Natural killer cell treated with Interleukin-12 subunit alpha and Interleukin-12 subunit beta and Interleukin-15 and Interleukin-18, amount 100 ng/mL, for 72 hours (primary cell): Measurements from ENCODE around the gene PCDHA6. TPM values are rescaled to one million over a fixed set of nuclear protein-coding genes. Genes with fewer than 3 reads are reported as not detected.
"Not testable (repeated sequence)": the region's sequence is repeated elsewhere in the genome, so short reads cannot be mapped to it uniquely, and the experiment has no call there.

ENCODE experiments used
- ATAC-seq, 2 donors: fragments of 150-1000 bp; cut with Tn5 transposase in 1 of 2; sonication (Bioruptor Pico), chemical (Tn5 transposase) in 1 of 2; 2 replicates each; pipeline ENCODE4 v1.10.0; 2021
- DNase-seq: peaks from one replicate; pipeline ENCODE4 v3.0.0; 2022; ENCODE audit warnings: low spot score
- H3K27ac Mint-ChIP-seq, 2 donors: 1 replicate in 1 of 2; 2 replicates in 1 of 2; pipeline ENCODE4 v1.8.0; 2022; ENCODE audit warnings: mixed read lengths in 2 of 2, mild to moderate bottlenecking in 1 of 2, moderate library complexity in 1 of 2
- H3K27me3 Mint-ChIP-seq, 2 donors: 1 replicate in 1 of 2; 2 replicates in 1 of 2; pipeline ENCODE4 v1.8.0; 2022; ENCODE audit warnings: mixed read lengths in 2 of 2
- H3K36me3 Mint-ChIP-seq: one replicate; pipeline ENCODE4 v1.8.0; 2022; ENCODE audit warnings: mixed read lengths
- H3K4me1 Mint-ChIP-seq, 2 donors: 1 replicate in 1 of 2; 2 replicates in 1 of 2; pipeline ENCODE4 v1.8.0; 2022; ENCODE audit warnings: low read depth in 2 of 2, mixed read lengths in 2 of 2, mild to moderate bottlenecking in 1 of 2
- H3K4me3 Mint-ChIP-seq: one replicate; pipeline ENCODE4 v1.8.0; 2022; ENCODE audit warnings: mixed read lengths
- H3K9me3 Mint-ChIP-seq: 2 replicates; pipeline ENCODE4 v1.8.0; 2022; ENCODE audit warnings: mixed read lengths
- total RNA-seq, 2 donors: library from RNA; stranded (reverse); gene quantifications; one replicate each; pipeline ENCODE4 v1.2.3, GENCODE V29; 2022

The PCDHA6 gene
- total RNA-seq, 2 donors from 2014 or later, result not detected

GRCh38 chr5:140833993-140834392 is 6.2 kb downstream of the PCDHA6 start, which contains the start of gene PCDHA7:
Gene PCDHA7 (plus strand): TSS chr5:140834269. CDS start chr5:140834384, 115 bp downstream.
- no peak for ATAC-seq
- Mint-ChIP-seq H3K27ac (no peak within 1 kb of the TSS), H3K27me3 (peaks cover 6 to 9% of the 10 kb centered on the region in 2 donors), H3K4me1 (no peaks in the 10 kb centered on the region), H3K36me3 (peaks cover 6% of the 10 kb centered on the region), H3K4me3 (no peak within 1 kb of the TSS), H3K9me3 (peaks cover 3% of the 10 kb centered on the region)
- DNase-seq, result no peak

- H3K36me3 Mint-ChIP-seq, DNase-seq, H3K27ac Mint-ChIP-seq, ATAC-seq, H3K4me1 Mint-ChIP-seq, H3K4me3 Mint-ChIP-seq, H3K27me3 Mint-ChIP-seq, H3K9me3 Mint-ChIP-seq: not testable (repeated sequence)
These were observed 6.8 kb downstream of the PCDHA6 start for GRCh38 chr5:140834439-140835008.

- no peak overlapping the region for H3K4me3 Mint-ChIP-seq
- H3K27me3 Mint-ChIP-seq, result peaks cover 9 to 17% of the 10 kb centered on the region in 2 donors
- H3K27ac Mint-ChIP-seq, result no peak overlapping the region
- H3K4me1 Mint-ChIP-seq, result no peaks in the 10 kb centered on the region
- DNase-seq (no peak), ATAC-seq (no peak)
- peaks cover 15% of the 10 kb centered on the region for H3K36me3 Mint-ChIP-seq
- H3K9me3 Mint-ChIP-seq, result peaks cover 11% of the 10 kb centered on the region
These were observed 8.1 kb downstream of the PCDHA6 start for GRCh38 chr5:140835622-140836510.

- Mint-ChIP-seq H3K9me3 (peaks cover 7% of the 10 kb centered on the region), H3K4me1 (no peaks in the 10 kb centered on the region), H3K36me3 (peaks cover 13% of the 10 kb centered on the region), H3K27me3 (peaks cover 0 to 17% of the 10 kb centered on the region in 2 donors), H3K4me3 (no peak within 1 kb of the TSS), H3K27ac (no peak within 1 kb of the TSS)
- DNase-seq (no peak), ATAC-seq (no peak)
These were observed 13.5 kb downstream of the PCDHA6 start, which contains the start of gene PCDHA8 for GRCh38 chr5:140840978-140841962. Gene PCDHA8 (plus strand): TSS chr5:140841187. CDS start chr5:140841322, 135 bp downstream.

- H3K9me3 Mint-ChIP-seq, result peaks cover 14% of the 10 kb centered on the region
- H3K27me3 Mint-ChIP-seq, result peaks cover 0 to 23% of the 10 kb centered on the region in 2 donors
- no peak overlapping the region for H3K27ac Mint-ChIP-seq
- H3K4me3 Mint-ChIP-seq, result no peak overlapping the region
- peaks cover 17% of the 10 kb centered on the region for H3K36me3 Mint-ChIP-seq
- H3K4me1 Mint-ChIP-seq, result no peaks in the 10 kb centered on the region
- ATAC-seq (no peak), DNase-seq (no peak)
These were observed 15.3 kb downstream of the PCDHA6 start for GRCh38 chr5:140842798-140843733.

- not testable (repeated sequence) for H3K27ac Mint-ChIP-seq, H3K36me3 Mint-ChIP-seq, H3K4me1 Mint-ChIP-seq, H3K4me3 Mint-ChIP-seq, ATAC-seq, H3K9me3 Mint-ChIP-seq, DNase-seq
- peaks cover 0 to 12% of the 10 kb centered on the region in 2 donors for H3K27me3 Mint-ChIP-seq
These were observed 20.7 kb downstream of the PCDHA6 start, which contains the start of gene PCDHA9 for GRCh38 chr5:140848139-140849102. Gene PCDHA9 (plus strand): TSS chr5:140848382. CDS start chr5:140848496, 114 bp downstream.

GRCh38 chr5:140849831-140850634 is 22.3 kb downstream of the PCDHA6 start:
- not testable (repeated sequence) for H3K4me3 Mint-ChIP-seq, H3K27ac Mint-ChIP-seq, H3K36me3 Mint-ChIP-seq, ATAC-seq, H3K9me3 Mint-ChIP-seq, DNase-seq, H3K4me1 Mint-ChIP-seq
- peaks cover 0 to 12% of the 10 kb centered on the region in 2 donors for H3K27me3 Mint-ChIP-seq

- no peak for DNase-seq
- no peak within 1 kb of the TSS for H3K27ac Mint-ChIP-seq
- peaks cover 2% of the 10 kb centered on the region for H3K9me3 Mint-ChIP-seq
- H3K4me3 Mint-ChIP-seq, result no peak within 1 kb of the TSS
- H3K36me3 Mint-ChIP-seq, result peaks cover 15% of the 10 kb centered on the region
- no peak for ATAC-seq
- H3K4me1 Mint-ChIP-seq, result no peaks in the 10 kb centered on the region
- no peaks in the 10 kb centered on the region for H3K27me3 Mint-ChIP-seq
These were observed 28.3 kb downstream of the PCDHA6 start, which contains the start of gene PCDHA10 for GRCh38 chr5:140855772-140856674. Gene PCDHA10 (plus strand): TSS chr5:140855897. CDS start chr5:140856049, 152 bp downstream.

GRCh38 chr5:140857177-140857986 is 29.6 kb downstream of the PCDHA6 start:
- Mint-ChIP-seq H3K4me3 (no peak overlapping the region), H3K9me3 (peaks cover 2% of the 10 kb centered on the region), H3K4me1 (no peaks in the 10 kb centered on the region), H3K27me3 (no peaks in the 10 kb centered on the region), H3K36me3 (peaks cover 15% of the 10 kb centered on the region), H3K27ac (no peak overlapping the region)
- DNase-seq, result no peak
- ATAC-seq, result no peak

- peaks cover 15% of the 10 kb centered on the region for H3K36me3 Mint-ChIP-seq
- H3K4me3 Mint-ChIP-seq, result no peak overlapping the region
- no peak for DNase-seq
- ATAC-seq, result no peak
- no peaks in the 10 kb centered on the region for H3K4me1 Mint-ChIP-seq
- H3K27me3 Mint-ChIP-seq, result no peaks in the 10 kb centered on the region
- H3K27ac Mint-ChIP-seq, result no peak overlapping the region
- H3K9me3 Mint-ChIP-seq, result peaks cover 2% of the 10 kb centered on the region
These were observed 30.2 kb downstream of the PCDHA6 start for GRCh38 chr5:140857987-140858240.
